Measurements from ENCODE around the gene TCEA2.

TCEA2 gene

DNA sequence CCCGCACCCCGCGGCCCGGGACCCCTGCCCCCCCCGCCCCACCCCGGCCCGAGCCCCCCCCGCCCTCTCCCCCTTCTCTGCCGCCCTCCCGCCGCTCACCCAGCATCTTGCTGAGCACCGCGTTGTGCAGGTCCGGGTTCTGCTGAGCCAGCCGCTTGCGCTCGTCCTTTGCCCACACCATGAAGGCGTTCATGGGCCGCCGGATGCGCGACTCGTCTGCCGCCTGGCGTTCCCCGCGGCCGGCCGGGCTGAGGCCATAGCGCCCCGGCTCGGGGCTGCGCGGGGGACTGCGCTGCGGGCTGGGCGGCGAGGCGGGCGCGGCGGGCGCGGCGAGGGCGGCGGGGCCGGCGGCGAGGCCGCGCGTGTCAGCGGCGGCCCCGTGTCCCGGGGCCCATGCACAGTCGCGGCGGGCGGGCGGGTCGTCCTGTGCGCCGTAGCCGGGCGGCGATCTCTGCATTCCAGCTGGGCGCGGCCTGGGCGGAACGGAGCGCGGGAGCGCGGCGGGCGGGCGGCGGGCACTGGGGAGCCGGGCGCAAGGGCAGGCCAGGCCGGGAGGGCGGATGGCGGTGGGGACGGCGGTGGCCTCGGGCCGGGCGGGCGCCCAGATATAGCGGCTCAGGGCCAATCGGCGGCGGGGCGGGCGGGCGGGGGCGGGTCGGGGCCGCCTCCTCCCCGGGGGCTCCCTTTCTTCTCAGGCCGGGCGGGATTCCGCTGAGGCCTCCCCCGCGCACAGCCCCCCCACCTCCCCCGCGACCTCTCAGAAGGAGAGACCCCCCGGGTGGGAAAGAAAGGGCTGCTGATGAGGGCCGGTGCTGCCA lies 13.7 kb upstream of the TCEA2 start, which contains the start of gene SOX18:
Gene SOX18 (minus strand): TSS at position 580 of the 818 bp plus-strand sequence. CDS start 123 bp downstream, at position 457.
- DNase-seq = peak; percentile 16 to 35

DNA sequence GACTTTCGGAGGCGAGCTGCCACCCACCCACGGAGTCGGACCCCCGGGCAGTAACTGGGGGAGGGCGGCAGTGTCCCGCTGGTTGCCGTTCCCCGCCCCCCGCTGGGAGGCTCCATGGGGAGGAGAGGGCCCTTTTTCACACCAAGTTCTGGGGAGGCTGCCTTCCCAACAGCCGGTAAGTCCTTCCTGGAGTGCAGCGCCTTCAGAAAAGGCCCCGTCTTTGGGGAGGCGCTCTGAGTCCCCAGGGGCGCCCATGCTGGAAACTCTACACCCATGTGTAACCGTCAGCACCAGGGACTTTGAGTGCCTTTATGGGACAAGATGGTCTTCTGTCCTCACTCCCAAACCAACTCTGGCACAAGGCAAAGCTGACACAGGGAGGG lies 13.1 kb upstream of the TCEA2 start:
- DNase-seq = no peak
- TF ChIP-seq POLR2A (IDR thresholded peaks at IDR 0.05; ENCODE audit: low read length) (no peak), GATA1 (IDR thresholded peaks at IDR 0.05; ENCODE audit: low read depth, low read length) (no peak)

More for the DNA sequence above, 13.7 kb upstream of the TCEA2 start, which contains the start of gene SOX18:
- TF ChIP-seq POLR2A (IDR thresholded peaks at IDR 0.05; ENCODE audit: low read length) (no peak), GATA1 (IDR thresholded peaks at IDR 0.05; ENCODE audit: low read depth, low read length) (no peak)

DNA sequence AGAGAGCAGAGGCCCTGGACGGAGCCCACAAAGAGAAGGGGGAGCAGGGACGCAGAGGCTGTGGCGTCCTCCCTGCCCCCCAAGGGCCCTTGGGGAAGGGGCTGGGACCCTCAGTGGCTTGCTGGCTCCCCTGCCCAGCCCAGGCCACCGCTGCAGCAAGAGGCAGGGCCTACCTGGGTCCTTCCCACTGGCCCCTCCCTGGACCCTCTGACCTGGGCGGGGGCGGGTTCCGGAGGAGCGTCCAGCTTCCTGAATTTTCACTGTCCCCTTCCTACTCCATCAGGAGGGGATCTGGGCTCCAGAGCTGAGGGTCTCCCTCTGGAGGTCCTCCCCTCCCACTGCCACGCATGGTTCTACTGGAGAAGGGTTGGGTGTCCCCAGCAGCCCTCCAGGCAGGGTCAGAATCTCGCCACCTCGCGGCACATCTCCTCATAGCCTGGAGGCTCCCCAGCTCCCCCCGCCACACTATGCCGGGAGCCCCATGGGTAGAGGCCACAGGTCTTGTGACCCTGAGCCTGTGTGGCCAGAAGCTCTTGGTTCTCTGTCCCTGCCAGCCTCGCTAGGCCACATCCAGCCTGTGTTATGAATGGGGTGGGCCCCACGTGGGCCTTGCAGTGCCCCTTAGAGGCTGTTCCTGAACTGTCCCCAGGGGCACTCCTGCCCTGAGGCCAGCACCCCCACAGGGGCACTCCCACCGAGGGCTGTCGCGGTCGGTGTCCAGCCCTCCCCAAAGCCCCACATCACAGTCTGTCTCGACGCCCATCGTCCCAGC lies 12.6 kb upstream of the TCEA2 start:
- TF ChIP-seq POLR2A (IDR thresholded peaks at IDR 0.05; ENCODE audit: low read length) = no peak
- no peak for TF ChIP-seq GATA1 (IDR thresholded peaks at IDR 0.05; ENCODE audit: low read depth, low read length)

DNA sequence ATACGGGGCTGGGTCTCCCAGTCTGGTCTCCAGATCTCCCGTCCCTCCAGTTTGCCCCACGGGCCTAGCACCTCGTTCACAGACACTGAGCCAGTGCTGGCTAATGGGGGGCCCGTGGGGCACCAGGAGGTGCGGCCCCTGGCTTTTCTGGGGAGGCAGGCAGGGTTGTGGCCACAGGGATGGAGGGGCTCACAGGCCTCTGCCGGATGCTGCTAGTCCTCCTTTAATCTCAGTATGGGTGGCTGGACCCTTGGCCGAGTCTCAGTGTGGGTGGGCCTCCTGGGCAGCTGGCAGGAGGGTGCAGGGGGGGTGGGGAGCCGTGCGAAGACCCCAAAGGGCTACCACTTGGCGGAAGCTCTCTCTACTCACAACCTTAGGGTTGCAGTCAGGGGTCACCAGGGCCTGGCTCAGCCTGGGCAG lies 12.0 kb upstream of the TCEA2 start:
- TF ChIP-seq GATA1 (IDR thresholded peaks at IDR 0.05; ENCODE audit: low read depth, low read length) = no peak
- no peak for DNase-seq

More for the DNA sequence above, 12.6 kb upstream of the TCEA2 start:
- DNase-seq = no peak

DNA sequence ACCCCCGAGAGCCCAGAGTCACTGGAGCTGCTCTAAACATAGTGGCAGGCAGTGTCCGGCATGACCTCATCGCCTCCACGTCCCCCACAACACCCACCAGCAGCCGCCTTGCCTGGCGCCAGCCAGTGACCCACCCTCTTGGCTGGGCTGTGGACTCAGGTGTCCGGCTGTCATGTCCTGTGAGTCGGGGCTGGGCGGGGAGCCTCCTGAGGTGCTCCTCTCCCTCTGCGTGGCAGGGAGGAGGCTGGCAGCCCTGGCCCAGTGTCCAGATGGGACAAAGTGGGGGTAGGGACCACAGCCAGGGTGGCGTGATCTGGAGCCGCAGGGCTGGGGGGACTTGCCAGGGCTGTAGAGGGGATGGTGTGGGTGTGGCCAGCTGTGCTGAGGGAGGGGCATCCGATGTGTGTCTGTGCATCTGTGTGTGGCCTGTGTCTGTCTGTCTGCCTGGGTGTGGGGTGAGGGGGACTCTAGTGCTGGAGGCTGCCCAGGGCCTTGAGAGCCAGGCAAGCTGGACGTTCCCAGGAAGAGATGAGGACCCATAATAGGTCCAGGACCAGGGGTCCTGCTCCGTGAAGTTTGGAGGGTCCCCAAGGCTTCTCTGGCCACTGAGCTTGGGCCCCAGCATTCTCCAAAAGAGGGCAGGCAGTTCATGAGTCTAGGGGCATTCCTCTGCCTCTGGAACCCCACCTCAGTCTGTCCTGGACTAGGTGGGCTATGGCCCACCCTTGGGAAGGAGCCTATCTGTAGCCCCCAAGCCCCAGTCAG lies 11.3 kb upstream of the TCEA2 start:
- TF ChIP-seq POLR2A (IDR thresholded peaks at IDR 0.05; ENCODE audit: low read length) (no peak), GATA1 (IDR thresholded peaks at IDR 0.05; ENCODE audit: low read depth, low read length) (no peak)
- DNase-seq = no peak

DNA sequence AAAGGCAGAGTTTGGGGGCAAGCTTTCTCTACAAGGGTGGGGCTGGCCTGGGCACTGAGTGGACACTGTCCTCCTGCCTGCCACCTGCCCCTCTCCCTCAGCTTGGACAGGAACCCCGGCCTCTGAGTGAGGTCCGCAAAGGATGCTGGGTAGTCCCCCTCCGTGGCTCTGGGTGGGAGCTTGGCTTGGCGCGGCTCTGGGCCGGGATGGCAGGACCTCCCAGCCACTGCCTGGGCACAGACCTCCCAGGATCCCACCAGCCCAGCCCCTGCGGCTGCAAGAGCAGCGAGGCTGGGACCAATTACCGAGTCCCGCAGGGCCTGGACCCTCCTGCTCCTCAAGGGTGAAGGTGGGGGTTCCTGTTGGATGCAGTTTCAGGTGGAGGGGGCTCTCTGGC lies 10.7 kb upstream of the TCEA2 start:
- DNase-seq = no peak
- TF ChIP-seq GATA1 (IDR thresholded peaks at IDR 0.05; ENCODE audit: low read depth, low read length) (no peak), POLR2A (IDR thresholded peaks at IDR 0.05; ENCODE audit: low read length) (no peak)

DNA sequence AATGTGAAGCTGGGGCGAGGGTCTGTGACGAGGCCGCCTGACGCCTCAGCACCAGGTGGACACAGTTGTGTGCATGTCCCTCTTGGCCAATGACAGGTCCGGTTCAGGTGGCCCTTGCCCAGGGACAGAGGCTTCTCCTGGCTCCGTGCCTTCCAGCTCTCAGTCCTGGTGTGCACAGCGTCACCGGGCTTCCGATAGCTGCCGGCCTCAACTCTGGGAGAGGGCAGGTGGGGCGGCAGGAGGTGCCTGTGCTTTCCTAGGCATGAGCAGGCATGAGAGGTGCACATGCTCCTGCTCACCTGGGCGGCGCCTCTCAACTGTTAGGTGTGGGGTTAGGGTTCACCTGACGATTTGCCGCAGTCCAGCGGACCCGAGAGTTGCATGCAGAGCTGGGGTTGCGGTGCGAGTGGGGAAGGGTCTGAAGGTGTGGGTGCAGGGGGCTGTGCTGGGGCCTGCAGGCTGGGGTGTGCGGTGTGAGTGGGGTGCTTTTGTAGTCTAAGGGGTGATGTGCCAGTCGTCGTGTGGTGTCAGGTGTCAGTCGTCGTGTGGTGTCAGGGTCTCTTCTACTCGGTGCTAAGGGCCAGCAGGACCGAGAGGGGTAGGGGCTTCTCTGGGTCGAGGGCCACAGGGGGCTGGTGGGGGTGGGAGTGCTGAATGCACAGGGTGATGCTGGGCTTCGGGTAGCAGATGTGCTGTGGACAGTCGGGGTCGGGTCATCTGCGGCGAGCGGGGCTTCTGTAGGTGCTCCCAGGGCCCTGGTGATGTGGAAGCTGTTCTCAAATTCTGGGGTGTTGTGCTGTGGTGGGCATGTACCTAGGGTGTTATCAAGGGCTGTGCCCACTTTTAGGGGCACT lies 9.8 kb upstream of the TCEA2 start:
- DNase-seq = no peak
- TF ChIP-seq POLR2A (IDR thresholded peaks at IDR 0.05; ENCODE audit: low read length) (no peak), GATA1 (IDR thresholded peaks at IDR 0.05; ENCODE audit: low read depth, low read length) (no peak)

DNA sequence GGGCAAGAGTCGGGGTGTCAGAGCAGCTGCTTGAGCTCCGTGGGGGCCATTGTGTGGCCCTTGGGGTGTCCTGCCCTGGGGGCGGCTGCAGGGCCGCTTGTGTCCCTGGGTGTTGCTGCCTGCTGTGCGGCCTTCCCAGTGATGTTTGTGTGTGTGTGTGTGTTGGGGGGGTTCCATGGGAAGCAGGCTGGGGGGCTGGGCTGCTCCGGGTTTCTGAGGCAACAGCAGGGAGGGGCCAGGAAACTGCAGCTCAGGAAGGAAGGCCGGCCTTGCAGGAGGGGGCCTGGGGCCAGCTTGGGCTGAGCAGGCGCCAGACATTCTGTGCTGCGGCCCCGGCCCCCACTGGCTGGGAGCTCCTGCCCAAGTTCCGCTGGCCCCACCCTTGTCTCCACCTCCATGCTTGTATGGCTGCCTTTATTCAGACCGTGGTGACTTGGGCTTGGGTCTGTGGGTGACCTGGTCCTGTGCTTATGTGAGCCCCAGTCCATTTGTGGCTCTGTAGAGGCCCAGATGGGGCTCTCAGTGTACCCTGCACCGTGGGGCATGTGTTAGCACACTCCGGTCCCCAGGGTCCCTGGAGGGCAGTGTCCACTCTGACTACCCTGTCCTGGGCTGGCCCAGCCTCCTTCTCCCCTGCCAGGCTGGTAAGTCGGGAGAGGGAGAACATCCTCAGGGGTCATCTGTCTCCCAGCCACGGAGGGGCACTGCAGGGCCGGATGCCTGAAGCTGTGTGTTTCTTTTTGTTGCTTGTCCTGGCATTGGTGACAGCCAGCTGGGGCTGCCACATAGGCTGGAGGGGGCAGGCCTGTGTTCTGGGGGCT lies 8.9 kb upstream of the TCEA2 start:
- TF ChIP-seq POLR2A (IDR thresholded peaks at IDR 0.05; ENCODE audit: low read length) (no peak), GATA1 (IDR thresholded peaks at IDR 0.05; ENCODE audit: low read depth, low read length) (no peak)
- peak in 1 of 2 experiments; percentile 28 for DNase-seq

DNA sequence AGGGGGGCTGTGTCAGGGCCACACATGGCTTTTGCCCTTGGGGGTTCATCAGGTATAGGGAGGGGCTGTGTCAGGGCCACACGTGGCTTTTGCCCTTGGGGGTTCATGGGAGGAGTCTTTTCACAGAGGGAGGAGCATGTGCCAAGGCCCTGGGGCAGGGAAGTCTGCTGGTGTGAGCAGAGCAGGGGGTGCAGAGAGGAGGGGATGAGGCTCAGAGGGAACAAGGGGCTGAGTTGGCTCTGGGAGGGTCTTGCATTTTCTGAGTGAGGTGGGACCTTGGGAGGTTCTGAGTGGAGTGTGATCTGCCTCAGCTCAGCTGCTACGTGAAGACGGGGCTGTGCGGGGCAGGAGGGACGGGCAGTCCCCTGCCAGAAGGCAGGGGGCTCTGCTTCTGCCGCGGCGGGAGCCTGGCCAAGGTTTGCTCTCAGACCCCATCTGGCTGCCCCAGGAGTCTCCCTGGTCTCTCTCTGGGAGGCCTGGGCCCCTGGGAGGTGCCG lies 7.6 kb upstream of the TCEA2 start:
- DNase-seq = no peak
- TF ChIP-seq GATA1 (IDR thresholded peaks at IDR 0.05; ENCODE audit: low read depth, low read length) (no peak), POLR2A (IDR thresholded peaks at IDR 0.05; ENCODE audit: low read length) (no peak)

DNA sequence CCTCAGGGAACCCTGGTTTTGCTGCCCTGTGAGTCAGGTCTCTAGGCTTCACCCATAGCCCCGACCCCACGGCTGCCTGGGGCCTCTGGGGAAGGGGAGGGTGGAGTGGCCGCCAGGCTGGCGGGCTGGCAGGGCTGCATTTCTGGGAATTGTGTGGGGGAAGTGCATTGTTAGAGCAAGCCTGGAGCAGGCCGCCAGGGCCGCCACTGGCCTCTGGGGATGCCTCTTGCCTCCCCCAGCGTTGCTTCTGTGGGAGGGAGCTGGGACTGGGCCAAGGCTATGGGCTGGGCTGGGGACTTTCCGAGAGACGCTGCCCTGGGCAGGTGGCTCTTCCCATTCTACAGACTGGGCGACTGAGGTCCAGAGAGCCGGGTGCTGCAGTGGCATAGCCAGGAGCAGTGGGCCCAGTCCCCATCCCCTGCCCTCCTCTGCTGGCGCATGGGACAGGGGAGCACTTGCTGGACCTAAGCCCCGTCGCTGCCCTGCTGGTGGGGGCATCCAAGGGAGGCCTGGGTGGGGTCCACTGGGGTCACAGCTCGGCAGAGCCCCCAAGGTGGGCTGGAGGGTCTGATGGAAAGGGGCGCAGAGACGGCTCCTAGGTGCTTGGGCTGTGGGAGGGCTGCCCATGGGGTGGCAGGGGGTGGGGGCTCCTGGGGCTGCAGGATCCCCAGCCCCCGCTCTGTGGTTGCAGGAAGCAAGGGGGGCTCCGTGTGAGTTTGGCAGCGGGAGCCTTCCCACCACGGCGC lies 6.9 kb upstream of the TCEA2 start:
- no peak for DNase-seq
- TF ChIP-seq POLR2A (IDR thresholded peaks at IDR 0.05; ENCODE audit: low read length) = no peak
- TF ChIP-seq GATA1 (IDR thresholded peaks at IDR 0.05; ENCODE audit: low read depth, low read length) = no peak

DNA sequence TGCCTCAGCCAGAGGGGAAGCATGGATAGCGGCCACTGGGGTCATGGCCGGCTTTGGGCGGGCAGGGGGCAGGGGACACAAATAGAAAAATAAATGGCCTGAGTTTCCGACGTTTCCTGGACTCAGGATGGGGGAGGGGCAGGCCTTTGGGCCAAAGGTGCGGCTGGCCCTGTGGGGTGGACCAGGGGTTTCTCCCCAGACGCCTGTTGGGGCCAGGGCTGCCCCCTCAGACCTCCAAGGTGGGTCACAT lies 6.4 kb upstream of the TCEA2 start:
- TF ChIP-seq GATA1 (IDR thresholded peaks at IDR 0.05; ENCODE audit: low read depth, low read length) (no peak), POLR2A (IDR thresholded peaks at IDR 0.05; ENCODE audit: low read length) (no peak)
- no peak for DNase-seq

Measured in erythroblast (primary cell).